Trophoblast cell (in vitro differentiated cells and primary cell): ENCODE measurements around the gene KCNJ5.

Experiments
- DNase-seq, 2 donors: peaks; one replicate each; pipeline ENCODE4 v3.0.0-alpha.2; 2016
- H2AFZ ChIP-seq: 2 replicates; pipeline ENCODE4 v1.6.1; 2013; ENCODE audit warnings: low read length, moderate library complexity, mild to moderate bottlenecking; ENCODE audit not compliant: insufficient read depth, poor library complexity
- H2AK5ac ChIP-seq: 2 replicates; pipeline ENCODE4 v1.6.1; 2013; ENCODE audit warnings: mild to moderate bottlenecking, low read length
- H2BK120ac ChIP-seq: 2 replicates; pipeline ENCODE4 v1.6.1; 2013; ENCODE audit warnings: low read length, mild to moderate bottlenecking, moderate library complexity; ENCODE audit not compliant: insufficient read depth, poor library complexity
- H2BK12ac ChIP-seq: 2 replicates; pipeline ENCODE4 v1.6.1; 2013; ENCODE audit warnings: mild to moderate bottlenecking, low read length, moderate library complexity
- H2BK5ac ChIP-seq: 2 replicates; pipeline ENCODE4 v1.6.1; 2013; ENCODE audit warnings: low read length, low read depth, moderate library complexity, mild to moderate bottlenecking; ENCODE audit not compliant: poor library complexity
- H3K14ac ChIP-seq: 2 replicates; pipeline ENCODE4 v1.6.1; 2013; ENCODE audit warnings: mild to moderate bottlenecking, low read length
- H3K18ac ChIP-seq: 2 replicates; pipeline ENCODE4 v1.6.1; 2013; ENCODE audit warnings: mild to moderate bottlenecking, low read length
- H3K23ac ChIP-seq: 2 replicates; pipeline ENCODE4 v1.6.1; 2013; ENCODE audit warnings: low read length
- H3K27ac ChIP-seq: 2 replicates; pipeline ENCODE4 v1.5.1; 2013; ENCODE audit warnings: low read depth, mild to moderate bottlenecking, inconsistent platforms, low read length, moderate library complexity
- H3K27me3 ChIP-seq: 2 replicates; pipeline ENCODE4 v1.6.1; 2013; ENCODE audit warnings: inconsistent platforms, mild to moderate bottlenecking, low read length, moderate library complexity; ENCODE audit not compliant: insufficient read depth
- H3K36me3 ChIP-seq, 2 experiments: 1 replicate in 1 of 2; 2 replicates in 1 of 2; pipeline ENCODE4 v1.6.1; 2013; ENCODE audit warnings: low read length in 2 of 2, mild to moderate bottlenecking in 2 of 2, moderate library complexity in 1 of 2; ENCODE audit not compliant: insufficient read depth in 2 of 2, control insufficient read depth in 1 of 2
- H3K4ac ChIP-seq: 2 replicates; pipeline ENCODE4 v1.6.1; 2013; ENCODE audit warnings: low read depth, mild to moderate bottlenecking, low read length, moderate library complexity
- H3K4me1 ChIP-seq, 2 experiments: 1 replicate in 1 of 2; 2 replicates in 1 of 2; pipeline ENCODE4 v1.6.1; 2013; ENCODE audit warnings: low read length in 2 of 2, mild to moderate bottlenecking in 2 of 2, moderate library complexity in 1 of 2; ENCODE audit not compliant: insufficient read depth in 2 of 2, control insufficient read depth in 1 of 2
- H3K4me2 ChIP-seq: 2 replicates; pipeline ENCODE4 v1.6.1; 2013; ENCODE audit warnings: inconsistent platforms, mild to moderate bottlenecking, low read length, moderate library complexity
- H3K4me3 ChIP-seq: 2 replicates; pipeline ENCODE4 v1.5.1; 2013; ENCODE audit warnings: mild to moderate bottlenecking, low read depth, low read length, inconsistent platforms
- H3K79me1 ChIP-seq: one replicate; pipeline ENCODE4 v1.6.1; 2013; ENCODE audit warnings: low read length
- H3K79me2 ChIP-seq: 2 replicates; pipeline ENCODE4 v1.6.1; 2013; ENCODE audit warnings: low read length, mild to moderate bottlenecking; ENCODE audit not compliant: control insufficient read depth, insufficient read depth, poor library complexity
- H3K9ac ChIP-seq: 2 replicates; pipeline ENCODE4 v1.6.1; 2013; ENCODE audit warnings: mild to moderate bottlenecking, low read length
- H3K9me3 ChIP-seq: 2 replicates; pipeline ENCODE4 v1.6.1; 2013; ENCODE audit warnings: low read depth, mild to moderate bottlenecking, control low read depth, inconsistent platforms, low read length; ENCODE audit not compliant: insufficient read depth
- H4K12ac ChIP-seq: 2 replicates; pipeline ENCODE4 v1.6.1; 2013; ENCODE audit warnings: low read depth, mild to moderate bottlenecking, low read length, moderate library complexity
- H4K8ac ChIP-seq: 2 replicates; pipeline ENCODE4 v1.6.1; 2013; ENCODE audit warnings: low read depth, mild to moderate bottlenecking, low read length, moderate library complexity
- H4K91ac ChIP-seq: one replicate; pipeline ENCODE4 v1.6.1; 2013; ENCODE audit warnings: low read depth, mild to moderate bottlenecking, low read length, moderate library complexity
- WGBS: extraction: QIAGEN DNeasy Blood & Tissue Kit; methylation state at CpG from one replicate; pipeline ENCODE4 v1.1.7; 2013; ENCODE audit warnings: missing lambda C conversion rate; ENCODE audit not compliant: insufficient read length, insufficient coverage; ENCODE audit errors: extremely low coverage; 5-methylcytosine and 5-hydroxymethylcytosine counted together

Gene KCNJ5

GRCh38 chr11:128911701-128912100 is 20.5 kb downstream of the KCNJ5 start:
- WGBS, result no CpG with 5 or more reads among the region's 18 CpGs

GRCh38 chr11:128913806-128914205 is 22.6 kb downstream of the KCNJ5 start:
- Histone ChIP-seq H3K4me2 (no peak overlapping the region), H4K8ac (no peak overlapping the region), H2AK5ac (no peak overlapping the region), H3K14ac (no peak overlapping the region), H3K9ac (no peak overlapping the region), H2BK120ac (no peak overlapping the region), H3K36me3 (no peaks in the 10 kb centered on the region), H3K27me3 (no peaks in the 10 kb centered on the region), H3K79me1 (no peaks in the 10 kb centered on the region), H3K9me3 (peaks cover 12% of the 10 kb centered on the region), H3K18ac (no peak overlapping the region), H3K27ac (no peak overlapping the region), H2AFZ (no peak overlapping the region), H2BK12ac (no peak overlapping the region), H3K23ac (no peak overlapping the region), H2BK5ac (no peak overlapping the region), H3K79me2 (no peaks in the 10 kb centered on the region), H3K4me3 (no peak overlapping the region), H3K4me1 (no peaks in the 10 kb centered on the region), H3K4ac (no peak overlapping the region), H4K12ac (no peak overlapping the region), H4K91ac (no peak overlapping the region)
- no CpG with 5 or more reads among the region's 5 CpGs for WGBS
- DNase-seq, result no peak

More at GRCh38 chr11:128911701-128912100, 20.5 kb downstream of the KCNJ5 start:
- Histone ChIP-seq H2AFZ (no peak overlapping the region), H3K23ac (no peak overlapping the region), H3K4me1 (no peaks in the 10 kb centered on the region), H2BK5ac (no peak overlapping the region), H3K4ac (no peak overlapping the region), H3K79me1 (no peaks in the 10 kb centered on the region), H3K4me2 (no peak overlapping the region), H3K14ac (no peak overlapping the region), H3K4me3 (no peak overlapping the region), H3K36me3 (no peaks in the 10 kb centered on the region), H3K9ac (no peak overlapping the region), H3K27ac (no peak overlapping the region), H3K18ac (no peak overlapping the region), H2AK5ac (no peak overlapping the region), H2BK120ac (no peak overlapping the region), H4K8ac (no peak overlapping the region), H3K79me2 (no peaks in the 10 kb centered on the region), H4K91ac (no peak overlapping the region), H3K9me3 (peaks cover 12% of the 10 kb centered on the region), H2BK12ac (no peak overlapping the region), H4K12ac (no peak overlapping the region), H3K27me3 (peaks cover 1% of the 10 kb centered on the region)
- no peak for DNase-seq

GRCh38 chr11:128914216-128915148 is 23.3 kb downstream of the KCNJ5 start:
- WGBS, result no CpG with 5 or more reads among the region's 18 CpGs
- no peak overlapping the region for H4K8ac ChIP-seq
- H3K18ac ChIP-seq, result no peak overlapping the region
- no peak overlapping the region for H2AK5ac ChIP-seq
- H3K4ac ChIP-seq, result no peak overlapping the region
- no peak overlapping the region for H3K4me2 ChIP-seq
- H3K14ac ChIP-seq, result no peak overlapping the region
- H3K9me3 ChIP-seq, result peaks cover 12% of the 10 kb centered on the region
- H4K91ac ChIP-seq, result no peak overlapping the region
- no peaks in the 10 kb centered on the region for H3K4me1 ChIP-seq
- H4K12ac ChIP-seq, result no peak overlapping the region
- no peak overlapping the region for H2AFZ ChIP-seq
- H3K79me1 ChIP-seq, result no peaks in the 10 kb centered on the region
- no peaks in the 10 kb centered on the region for H3K36me3 ChIP-seq
- H2BK5ac ChIP-seq, result no peak overlapping the region
- no peak for DNase-seq
- H3K9ac ChIP-seq, result no peak overlapping the region
- H2BK12ac ChIP-seq, result no peak overlapping the region
- H3K79me2 ChIP-seq, result no peaks in the 10 kb centered on the region
- no peaks in the 10 kb centered on the region for H3K27me3 ChIP-seq
- no peak overlapping the region for H3K4me3 ChIP-seq
- H2BK120ac ChIP-seq, result no peak overlapping the region
- H3K27ac ChIP-seq, result no peak overlapping the region
- H3K23ac ChIP-seq, result no peak overlapping the region

GRCh38 chr11:128915149-128915521 is 24.0 kb downstream of the KCNJ5 start:
- no peak overlapping the region for H3K14ac ChIP-seq
- H2BK5ac ChIP-seq, result no peak overlapping the region
- no peak overlapping the region for H2BK12ac ChIP-seq
- no peaks in the 10 kb centered on the region for H3K79me2 ChIP-seq
- H2BK120ac ChIP-seq, result no peak overlapping the region
- H3K4me2 ChIP-seq, result no peak overlapping the region
- H3K23ac ChIP-seq, result no peak overlapping the region
- no peak overlapping the region for H4K12ac ChIP-seq
- no peaks in the 10 kb centered on the region for H3K36me3 ChIP-seq
- H3K79me1 ChIP-seq, result no peaks in the 10 kb centered on the region
- no peak overlapping the region for H3K18ac ChIP-seq
- no peak overlapping the region for H3K9ac ChIP-seq
- no peak for DNase-seq
- no peaks in the 10 kb centered on the region for H3K4me1 ChIP-seq
- no peak overlapping the region for H4K91ac ChIP-seq
- H3K4me3 ChIP-seq, result no peak overlapping the region
- H3K4ac ChIP-seq, result no peak overlapping the region
- H3K9me3 ChIP-seq, result peaks cover 12% of the 10 kb centered on the region
- no CpG with 5 or more reads among the region's 6 CpGs for WGBS
- no peak overlapping the region for H2AK5ac ChIP-seq
- no peak overlapping the region for H3K27ac ChIP-seq
- H2AFZ ChIP-seq, result no peak overlapping the region
- H4K8ac ChIP-seq, result no peak overlapping the region
- no peaks in the 10 kb centered on the region for H3K27me3 ChIP-seq
